Measurements from ENCODE around the gene SPATA9. TPM values are rescaled to one million over a fixed set of nuclear protein-coding genes. Genes with fewer than 3 reads are reported as not detected.
A peak's percentile ranks its signal among the peaks of the same experiment; 100 is the strongest.

The SPATA9 gene
- total RNA-seq, 1 experiment from 2014 or later: not detected

- POLR2A ChIA-PET: interaction anchor here (0.7 kb wide), 1 partner anchor 21 kb away, joined by 3 read pairs; the partner anchor contains the start of gene RFESD
- no peaks in the 10 kb centered on the region for H3K9me2 ChIP-seq (ENCODE audit: insufficient read depth)
- CTCF ChIA-PET: interaction anchor here (1.5 kb wide), 1 partner anchor 114 kb away, joined by 8 read pairs; no protein-coding TSS in a partner anchor
These were observed 15.1 kb downstream of the SPATA9 start for GRCh38 chr5:95667678-95668077.

More at GRCh38 chr5:95667678-95668077, 15.1 kb downstream of the SPATA9 start:
- H3K27me3 ChIP-seq (ENCODE audit: insufficient read depth, low read length): no peaks in the 10 kb centered on the region
- intact Hi-C loops (cut with micrococcal nuclease): no loop called here
- DNase-seq (ENCODE audit: low read depth, low spot score) (no peak), ATAC-seq (no peak)
- H3K4me3 ChIP-seq (replicated peaks in 1 of 2; ENCODE audit: low read depth in 1 of 2, low read length in 2 of 2): no peak overlapping the region
- no peak overlapping the region for H3K4me2 ChIP-seq (ENCODE audit: low read length)
- BruUV-seq (replicated peaks): no TSS peak
- H4K20me1 ChIP-seq (ENCODE audit: insufficient read depth): no peaks in the 10 kb centered on the region
- peak overlapping the region; percentile 94 for H2AFZ ChIP-seq (ENCODE audit: low read depth, low read length, poor library complexity, severe bottlenecking)
- H3K9ac ChIP-seq (ENCODE audit: low read length): no peak overlapping the region
- H3K9me3 ChIP-seq (ENCODE audit: control insufficient read depth in 1 of 2, insufficient read depth in 1 of 2, low read depth in 1 of 2, low read length in 2 of 2): no peaks in the 10 kb centered on the region
- H3K27ac ChIP-seq (ENCODE audit: low read depth, low read length): no peak overlapping the region
- no peak for TF ChIP-seq SRF (IDR thresholded peaks at IDR 0.05; ENCODE audit: low read depth)
- no peak for TF ChIP-seq CTCF (IDR thresholded peaks at IDR 0.05 in 2 of 3, conservative IDR thresholded peaks at IDR 0.05 in 1 of 3; ENCODE audit: borderline replicate concordance in 1 of 3, insufficient read depth in 1 of 3, low read depth in 2 of 3, low read length in 2 of 3)
- TF ChIP-seq SP1 (IDR thresholded peaks at IDR 0.05; ENCODE audit: low read depth): no peak
- TF ChIP-seq FOSL1 (IDR thresholded peaks at IDR 0.05; ENCODE audit: low read depth): no peak
- TF ChIP-seq ZBTB33 (IDR thresholded peaks at IDR 0.05; ENCODE audit: extremely low read depth, insufficient replicate concordance, low read length): no peak
- TF ChIP-seq CBX3 (IDR thresholded peaks at IDR 0.05; ENCODE audit: low read depth): no peak
- TF ChIP-seq EGR1 (IDR thresholded peaks at IDR 0.05; ENCODE audit: low read depth): no peak
- TF ChIP-seq JUND (IDR thresholded peaks at IDR 0.05): no peak
- TF ChIP-seq CEBPB (IDR thresholded peaks at IDR 0.05; ENCODE audit: low read depth): no peak
- no peak for TF ChIP-seq EZH2 (IDR thresholded peaks at IDR 0.05)
- no peak for TF ChIP-seq ELF1 (IDR thresholded peaks at IDR 0.05; ENCODE audit: borderline replicate concordance, low read depth)
- TF ChIP-seq ATF3 (IDR thresholded peaks at IDR 0.05): no peak
- no peak for TF ChIP-seq ZNF274 (IDR thresholded peaks at IDR 0.05; ENCODE audit: low read depth, low read length)
- no peak for TF ChIP-seq ZFX (IDR thresholded peaks at IDR 0.05)
- no peak for TF ChIP-seq REST (IDR thresholded peaks at IDR 0.05; ENCODE audit: low read depth)
- no peak for TF ChIP-seq MAX (IDR thresholded peaks at IDR 0.05)
- no peak for TF ChIP-seq TCF7L2 (IDR thresholded peaks at IDR 0.05; ENCODE audit: borderline replicate concordance, extremely low read depth, insufficient read depth, insufficient read length)
- H3K36me3 ChIP-seq (ENCODE audit: control insufficient read depth in 1 of 2, insufficient read depth in 2 of 2, low read length in 2 of 2): no peaks in the 10 kb centered on the region
- RAD21 ChIA-PET (ENCODE audit: low non-redundant PET in 1 of 2, low total read pairs in 2 of 2, uncharacterized antibody in 2 of 2, unreplicated experiment in 2 of 2): no interaction called here
- H3K4me1 ChIP-seq (ENCODE audit: control insufficient read depth in 1 of 2, insufficient read depth in 2 of 2, low read length in 2 of 2): peaks cover 0 to 9% of the 10 kb centered on the region in 2 experiments; a peak in 3 of 4 replicates
- no peaks in the 10 kb centered on the region for H3K79me2 ChIP-seq (ENCODE audit: insufficient read depth, low read length)

Data from HCT116 (cell line).